Neuronal stem cell (in vitro differentiated cells): ENCODE measurements around the gene SERTAD2.

Experiments
- DNase-seq: peaks from one replicate; pipeline ENCODE4 v3.0.0-alpha.2; 2013; ENCODE audit warnings: low spot score
- H2AFZ ChIP-seq: one replicate; pipeline ENCODE4 v1.6.1; 2013; ENCODE audit warnings: mild to moderate bottlenecking, low read length, inconsistent platforms
- H2AK5ac ChIP-seq: 2 replicates; pipeline ENCODE4 v1.6.1; 2013; ENCODE audit warnings: low read depth, mild to moderate bottlenecking, inconsistent platforms, low read length, moderate library complexity, mixed read lengths
- H2BK120ac ChIP-seq: 2 replicates; pipeline ENCODE4 v1.6.1; 2013; ENCODE audit warnings: low read depth, mild to moderate bottlenecking, inconsistent platforms, low read length, moderate library complexity, mixed read lengths
- H2BK12ac ChIP-seq: one replicate; pipeline ENCODE4 v1.6.1; 2013; ENCODE audit warnings: low read length, inconsistent platforms
- H2BK15ac ChIP-seq: 2 replicates; pipeline ENCODE4 v1.6.1; 2013; ENCODE audit warnings: mild to moderate bottlenecking, low read length, inconsistent platforms, mixed read lengths
- H2BK5ac ChIP-seq: one replicate; pipeline ENCODE4 v1.6.1; 2013; ENCODE audit warnings: inconsistent platforms, mild to moderate bottlenecking, low read length, moderate library complexity
- H3K14ac ChIP-seq: one replicate; pipeline ENCODE4 v1.6.1; 2013; ENCODE audit warnings: low read length, inconsistent platforms
- H3K18ac ChIP-seq: 2 replicates; pipeline ENCODE4 v1.6.1; 2013; ENCODE audit warnings: low read length, inconsistent platforms
- H3K23ac ChIP-seq: 2 replicates; pipeline ENCODE4 v1.6.1; 2013; ENCODE audit warnings: low read depth, mild to moderate bottlenecking, mixed read lengths, low read length, inconsistent platforms; ENCODE audit not compliant: poor library complexity
- H3K27ac ChIP-seq: replicated peaks from 3 replicates; pipeline ENCODE4 v1.5.1; 2013; ENCODE audit warnings: low read length, inconsistent platforms
- H3K27me3 ChIP-seq, 3 experiments: 2 replicates each; pipeline ENCODE4 v1.6.1; 2013; ENCODE audit warnings: low read length in 3 of 3, mild to moderate bottlenecking in 2 of 3, inconsistent platforms in 1 of 3, low read depth in 1 of 3, mixed read lengths in 1 of 3, moderate library complexity in 1 of 3; ENCODE audit not compliant: control insufficient read depth in 3 of 3, insufficient read depth in 3 of 3
- H3K36me3 ChIP-seq, 2 donors: replicated peaks in 1 of 2; 2 replicates each; pipeline ENCODE4 v1.6.1; 2013; ENCODE audit warnings: low read length in 2 of 2; ENCODE audit not compliant: control insufficient read depth in 2 of 2, insufficient read depth in 2 of 2
- H3K4ac ChIP-seq: 2 replicates; pipeline ENCODE4 v1.6.1; 2013; ENCODE audit warnings: inconsistent platforms, mild to moderate bottlenecking, low read length, moderate library complexity
- H3K4me1 ChIP-seq, 2 donors: 1 replicate in 1 of 2; 2 replicates in 1 of 2; pipeline ENCODE4 v1.6.1; 2013; ENCODE audit warnings: low read length in 2 of 2, low read depth in 1 of 2; ENCODE audit not compliant: control insufficient read depth in 2 of 2, insufficient read depth in 1 of 2
- H3K4me2 ChIP-seq: one replicate; pipeline ENCODE4 v1.6.1; 2013; ENCODE audit warnings: mild to moderate bottlenecking, low read length, inconsistent platforms; ENCODE audit not compliant: insufficient read depth, poor library complexity, severe bottlenecking
- H3K4me3 ChIP-seq, 2 donors: 2 replicates each; pipeline ENCODE4 v1.5.1; 2013; ENCODE audit warnings: low read length in 2 of 2, mild to moderate bottlenecking in 2 of 2, inconsistent platforms in 1 of 2, moderate library complexity in 1 of 2
- H3K79me1 ChIP-seq: one replicate; pipeline ENCODE4 v1.6.1; 2013; ENCODE audit warnings: low read depth, mild to moderate bottlenecking, inconsistent platforms, low read length, moderate library complexity
- H3K9ac ChIP-seq: one replicate; pipeline ENCODE4 v1.6.1; 2013; ENCODE audit warnings: mild to moderate bottlenecking, low read depth, low read length, inconsistent platforms; ENCODE audit not compliant: poor library complexity
- H3K9me3 ChIP-seq, 2 donors: replicated peaks in 1 of 2; 2 replicates each; pipeline versions ENCODE3 to v1.6.1; 2013; ENCODE audit warnings: low read length in 2 of 2, mild to moderate bottlenecking in 2 of 2, inconsistent platforms in 1 of 2, low read depth in 1 of 2, mixed read lengths in 1 of 2, moderate library complexity in 1 of 2; ENCODE audit not compliant: control insufficient read depth in 2 of 2, insufficient read depth in 1 of 2
- H4K8ac ChIP-seq: one replicate; pipeline ENCODE4 v1.6.1; 2013; ENCODE audit warnings: low read depth, mild to moderate bottlenecking, inconsistent platforms, low read length, moderate library complexity
- H4K91ac ChIP-seq: one replicate; pipeline ENCODE4 v1.6.1; 2013; ENCODE audit warnings: low read length, low read depth, mild to moderate bottlenecking, inconsistent platforms; ENCODE audit not compliant: poor library complexity
- WGBS, 2 donors: extraction: QIAGEN DNeasy Blood & Tissue Kit; methylation state at CpG; one replicate each; pipeline ENCODE4 v1.1.7; 2013; ENCODE audit warnings: missing lambda C conversion rate in 2 of 2, mixed read lengths in 1 of 2; ENCODE audit not compliant: insufficient read length in 2 of 2, insufficient replicate concordance in 1 of 2; ENCODE audit errors: extremely low coverage in 2 of 2; 5-methylcytosine and 5-hydroxymethylcytosine counted together

SERTAD2 gene

DNA sequence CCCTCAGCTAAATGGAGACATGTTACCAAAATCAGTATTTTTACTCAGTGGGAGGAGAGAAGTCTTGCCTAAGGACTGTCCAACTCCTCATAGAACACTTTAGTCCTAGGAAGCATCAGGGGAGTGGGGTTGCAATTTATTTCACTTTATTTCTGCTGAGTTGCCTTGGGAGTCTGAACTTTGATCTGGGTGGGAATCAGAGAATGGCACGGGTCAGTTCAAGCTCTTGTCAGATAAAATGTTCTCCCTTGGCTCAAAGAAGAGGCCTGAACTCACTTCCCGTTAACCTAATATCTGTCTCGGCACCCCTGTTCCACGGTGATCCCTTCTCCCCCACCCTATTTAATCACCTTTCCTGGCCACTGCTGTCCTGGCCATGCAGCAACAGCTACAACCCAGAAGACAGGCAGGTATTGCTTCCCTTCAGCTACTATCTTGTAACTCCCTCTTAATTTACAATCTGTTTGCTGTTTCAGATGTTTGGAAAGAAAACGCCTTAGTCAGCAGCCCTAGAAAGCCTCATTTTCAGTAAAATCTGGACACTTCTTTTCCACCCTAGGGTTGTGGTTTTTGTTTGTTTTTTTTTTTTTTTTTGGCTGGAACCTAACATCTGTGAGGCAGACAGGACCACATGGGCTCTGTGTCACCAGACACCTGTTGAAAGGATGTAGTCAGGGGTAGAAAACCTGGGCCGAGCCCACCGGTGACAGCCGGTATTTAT is 52.5 kb downstream of the SERTAD2 start:
- H4K91ac ChIP-seq, result no peak overlapping the region
- H2BK5ac ChIP-seq, result no peak overlapping the region
- WGBS, 2 donors, result no CpG with 5 or more reads among the region's 8 CpGs
- H3K4me3 ChIP-seq, result no peak overlapping the region
- no peaks in the 10 kb centered on the region for H3K4me1 ChIP-seq
- H3K9me3 ChIP-seq, result peaks cover 0 to 6% of the 10 kb centered on the region in 2 donors
- no peak overlapping the region for H3K14ac ChIP-seq
- H3K36me3 ChIP-seq, result no peaks in the 10 kb centered on the region
- no peak overlapping the region for H3K23ac ChIP-seq
- H2BK15ac ChIP-seq, result no peak overlapping the region
- no peak overlapping the region for H3K4ac ChIP-seq
- H3K9ac ChIP-seq, result no peak overlapping the region
- H2AK5ac ChIP-seq, result no peak overlapping the region
- H3K79me1 ChIP-seq, result no peaks in the 10 kb centered on the region
- no peak overlapping the region for H2AFZ ChIP-seq
- no peak overlapping the region for H2BK120ac ChIP-seq
- no peak overlapping the region for H4K8ac ChIP-seq
- H3K27me3 ChIP-seq, result peaks cover 0 to 22% (median 0%) of the 10 kb centered on the region in 3 experiments
- H3K4me2 ChIP-seq, result no peak overlapping the region
- no peak overlapping the region for H3K27ac ChIP-seq
- no peak overlapping the region for H2BK12ac ChIP-seq
- DNase-seq, result no peak
- no peak overlapping the region for H3K18ac ChIP-seq

GRCh38 chr2:64599469-64599868 is 54.2 kb downstream of the SERTAD2 start:
- no peak overlapping the region for H2BK5ac ChIP-seq
- no peaks in the 10 kb centered on the region for H3K4me1 ChIP-seq
- WGBS, 2 donors, result no CpG with 5 or more reads among the region's 3 CpGs
- H3K18ac ChIP-seq, result no peak overlapping the region
- H3K23ac ChIP-seq, result no peak overlapping the region
- no peak overlapping the region for H3K4me3 ChIP-seq
- no peak overlapping the region for H3K27ac ChIP-seq
- no peak overlapping the region for H4K91ac ChIP-seq
- H4K8ac ChIP-seq, result no peak overlapping the region
- peaks cover 0 to 18% (median 0%) of the 10 kb centered on the region in 3 experiments for H3K27me3 ChIP-seq
- H2AK5ac ChIP-seq, result no peak overlapping the region
- H3K4ac ChIP-seq, result no peak overlapping the region
- H2BK120ac ChIP-seq, result no peak overlapping the region
- H2BK15ac ChIP-seq, result no peak overlapping the region
- H2BK12ac ChIP-seq, result no peak overlapping the region
- H3K79me1 ChIP-seq, result no peaks in the 10 kb centered on the region
- H3K4me2 ChIP-seq, result no peak overlapping the region
- H3K9ac ChIP-seq, result no peak overlapping the region
- no peak for DNase-seq
- no peaks in the 10 kb centered on the region for H3K36me3 ChIP-seq
- H2AFZ ChIP-seq, result peak overlapping the region; percentile 15
- no peak overlapping the region for H3K14ac ChIP-seq
- H3K9me3 ChIP-seq, result peaks cover 0 to 6% of the 10 kb centered on the region in 2 donors

DNA sequence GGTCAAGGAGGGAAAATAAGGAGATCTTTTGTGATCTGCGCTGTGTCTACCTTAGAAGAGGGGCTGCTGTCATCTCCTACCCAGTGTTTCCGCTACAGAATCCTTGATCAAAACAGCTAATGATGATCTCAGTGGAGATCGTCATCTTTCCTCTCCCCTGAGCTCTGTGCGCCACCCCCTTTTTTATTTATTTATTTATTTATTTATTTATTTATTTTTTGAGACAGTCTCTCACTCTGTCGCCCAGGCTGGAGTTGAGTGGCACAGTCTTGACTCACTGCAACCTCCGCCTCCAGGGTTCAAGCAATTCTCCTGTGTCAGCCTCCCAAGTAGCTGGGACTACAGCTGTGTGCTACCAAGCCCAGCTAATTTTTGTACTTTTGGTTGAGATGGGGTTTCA is 55.5 kb downstream of the SERTAD2 start:
- WGBS, 2 donors, result no CpG with 5 or more reads among the region's 6 CpGs

GRCh38 chr2:64595397-64596176 is 58.1 kb downstream of the SERTAD2 start:
- Histone ChIP-seq H2BK12ac (no peak overlapping the region), H3K4me2 (no peak overlapping the region), H3K4me3 (no peak overlapping the region), H3K27me3 (peaks cover 0 to 5% (median 0%) of the 10 kb centered on the region in 3 experiments), H4K91ac (no peak overlapping the region), H3K79me1 (no peaks in the 10 kb centered on the region), H3K18ac (no peak overlapping the region), H3K23ac (no peak overlapping the region), H3K4me1 (no peaks in the 10 kb centered on the region), H3K9ac (no peak overlapping the region), H2BK5ac (no peak overlapping the region), H3K14ac (no peak overlapping the region), H2AFZ (no peak overlapping the region), H2AK5ac (no peak overlapping the region), H3K27ac (no peak overlapping the region), H3K9me3 (no peaks in the 10 kb centered on the region), H2BK120ac (no peak overlapping the region), H4K8ac (no peak overlapping the region), H3K36me3 (peaks cover 5 to 22% of the 10 kb centered on the region in 2 donors), H2BK15ac (no peak overlapping the region), H3K4ac (no peak overlapping the region)
- no CpG with 5 or more reads among the region's 4 CpGs for WGBS, 2 donors
- DNase-seq, result no peak

More for the DNA sequence above, 55.5 kb downstream of the SERTAD2 start:
- Histone ChIP-seq H3K23ac (no peak overlapping the region), H3K27me3 (peaks cover 0 to 17% (median 0%) of the 10 kb centered on the region in 3 experiments), H3K27ac (no peak overlapping the region), H3K9ac (no peak overlapping the region), H3K4ac (no peak overlapping the region), H3K4me1 (no peaks in the 10 kb centered on the region), H2AFZ (no peak overlapping the region), H2AK5ac (no peak overlapping the region), H2BK120ac (no peak overlapping the region), H3K18ac (no peak overlapping the region), H3K79me1 (no peaks in the 10 kb centered on the region), H3K9me3 (peaks cover 0 to 2% of the 10 kb centered on the region in 2 donors), H4K91ac (no peak overlapping the region), H3K36me3 (peaks cover 2 to 4% of the 10 kb centered on the region in 2 donors), H4K8ac (no peak overlapping the region), H2BK15ac (no peak overlapping the region), H2BK5ac (no peak overlapping the region), H3K14ac (no peak overlapping the region), H3K4me2 (no peak overlapping the region), H3K4me3 (no peak overlapping the region), H2BK12ac (no peak overlapping the region)
- DNase-seq, result no peak
